ENCODE results near the gene MSMB. TPM values are rescaled to one million over a fixed set of nuclear protein-coding genes. Genes with fewer than 3 reads are reported as not detected.
"Not testable (repeated sequence)": the region's sequence is repeated elsewhere in the genome, so short reads cannot be mapped to it uniquely, and the experiment has no call there.

The MSMB gene
- total RNA-seq, 2 donors from 2014 or later: not detected

DNA sequence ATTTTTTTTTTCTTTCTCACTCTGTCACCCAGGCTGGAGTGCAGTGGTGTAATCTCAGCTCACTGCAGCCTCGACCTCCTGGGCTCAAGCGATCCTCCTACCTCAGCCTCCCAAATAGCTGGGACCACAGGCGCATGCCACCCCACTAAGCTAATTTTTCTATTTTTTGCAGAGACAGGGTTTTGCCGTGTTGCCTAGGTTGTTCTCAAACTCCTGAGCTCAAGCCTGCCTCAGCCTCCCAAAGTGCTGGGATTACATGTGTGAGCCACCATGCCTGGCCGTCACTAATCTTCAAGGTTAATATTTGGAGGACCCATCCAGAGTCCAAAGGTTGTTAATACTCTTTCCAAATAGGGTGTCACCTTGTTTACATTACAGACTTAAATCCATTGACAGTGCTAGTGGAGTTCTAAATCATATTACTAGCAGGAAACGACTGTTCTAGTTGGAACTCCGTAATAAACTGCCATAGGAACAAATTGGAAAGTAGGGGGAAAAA is 43.8 kb downstream of the MSMB start:
- peak overlapping the region; percentile 49 for H3K27ac Mint-ChIP-seq
- not testable (repeated sequence) for DNase-seq; H3K36me3 Mint-ChIP-seq (ENCODE audit: low read depth); H3K4me1 Mint-ChIP-seq; ATAC-seq; H3K9me3 ChIP-seq (ENCODE audit: control insufficient read depth, low read length, poor library complexity, severe bottlenecking); H3K27me3 Mint-ChIP-seq; H3K4me3 Mint-ChIP-seq

GRCh38 chr10:46001187-46001756 is 44.8 kb downstream of the MSMB start:
- Mint-ChIP-seq H3K36me3 (ENCODE audit: low read depth) (peaks cover 3% of the 10 kb centered on the region), H3K27ac (peak overlapping the region; percentile 49), H3K4me1 (peaks cover 7% of the 10 kb centered on the region), H3K4me3 (no peak overlapping the region), H3K27me3 (no peaks in the 10 kb centered on the region)
- DNase-seq (no peak), ATAC-seq (no peak)
- H3K9me3 ChIP-seq (ENCODE audit: control insufficient read depth, low read length, poor library complexity, severe bottlenecking): no peaks in the 10 kb centered on the region

GRCh38 chr10:46000538-46000937 is 45.5 kb downstream of the MSMB start:
- Mint-ChIP-seq H3K27ac (no peak overlapping the region), H3K27me3 (no peaks in the 10 kb centered on the region), H3K4me3 (no peak overlapping the region), H3K36me3 (ENCODE audit: low read depth) (peaks cover 3% of the 10 kb centered on the region), H3K4me1 (peaks cover 7% of the 10 kb centered on the region)
- DNase-seq (no peak), ATAC-seq (no peak)
- no peaks in the 10 kb centered on the region for H3K9me3 ChIP-seq (ENCODE audit: control insufficient read depth, low read length, poor library complexity, severe bottlenecking)

- not testable (repeated sequence) for H3K27me3 Mint-ChIP-seq; H3K36me3 Mint-ChIP-seq (ENCODE audit: low read depth); DNase-seq; H3K4me3 Mint-ChIP-seq; ATAC-seq; H3K9me3 ChIP-seq (ENCODE audit: control insufficient read depth, low read length, poor library complexity, severe bottlenecking); H3K27ac Mint-ChIP-seq; H3K4me1 Mint-ChIP-seq
Observed at GRCh38 chr10:45999955-46000354, 46.1 kb downstream of the MSMB start.

- ATAC-seq (no peak), DNase-seq (no peak)
- Mint-ChIP-seq H3K27me3 (no peaks in the 10 kb centered on the region), H3K4me3 (no peak overlapping the region), H3K27ac (no peak overlapping the region), H3K36me3 (ENCODE audit: low read depth) (peaks cover 6% of the 10 kb centered on the region), H3K4me1 (peaks cover 11% of the 10 kb centered on the region)
- H3K9me3 ChIP-seq (ENCODE audit: control insufficient read depth, low read length, poor library complexity, severe bottlenecking): no peaks in the 10 kb centered on the region
Observed at GRCh38 chr10:45997994-45998763, 47.9 kb downstream of the MSMB start.

DNA sequence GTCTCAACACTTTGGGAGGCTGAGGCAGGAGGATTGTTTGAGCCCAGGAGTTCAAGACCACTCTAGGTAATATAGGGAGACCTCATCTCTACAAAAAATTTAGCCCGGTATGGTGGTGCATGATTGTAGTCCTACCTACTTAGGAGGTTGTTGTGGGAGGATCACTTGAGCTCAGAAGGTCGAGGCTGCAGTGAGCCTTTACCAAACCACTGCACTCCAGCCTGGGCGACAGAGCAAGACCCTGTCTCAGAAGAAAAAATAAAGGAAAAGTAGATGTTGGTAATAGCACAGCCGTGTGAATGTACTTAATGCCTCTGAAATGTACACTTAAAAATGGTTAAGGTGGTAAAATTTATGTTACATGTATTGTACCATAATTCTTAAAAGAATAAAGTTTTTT is 48.5 kb downstream of the MSMB start:
- DNase-seq (no peak), ATAC-seq (no peak)
- Mint-ChIP-seq H3K27me3 (no peaks in the 10 kb centered on the region), H3K36me3 (ENCODE audit: low read depth) (peaks cover 8% of the 10 kb centered on the region), H3K27ac (peak overlapping the region; percentile 82), H3K4me1 (peaks cover 13% of the 10 kb centered on the region), H3K4me3 (no peak overlapping the region)
- H3K9me3 ChIP-seq (ENCODE audit: control insufficient read depth, low read length, poor library complexity, severe bottlenecking): no peaks in the 10 kb centered on the region

DNA sequence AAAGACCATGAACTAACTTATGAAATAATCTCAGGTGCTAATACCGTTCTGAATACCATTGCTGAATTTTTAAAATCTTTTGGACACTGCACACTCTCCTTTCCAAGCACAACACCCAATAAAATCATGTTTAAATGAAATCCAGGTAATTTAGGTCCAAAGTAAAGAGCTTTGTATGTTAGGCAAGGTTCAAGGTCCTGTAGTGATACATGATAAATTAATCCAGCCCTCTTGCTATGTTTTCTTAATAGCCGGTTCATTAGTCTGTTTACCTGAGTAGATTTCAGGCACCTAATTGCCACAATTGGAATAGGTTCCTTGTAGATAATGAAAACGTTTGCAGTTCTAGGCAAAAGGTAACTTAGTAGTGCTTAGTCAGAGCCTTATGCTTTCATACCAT is 60.5 kb downstream of the MSMB start:
- H3K9me3 ChIP-seq (ENCODE audit: control insufficient read depth, low read length, poor library complexity, severe bottlenecking); H3K27me3 Mint-ChIP-seq; ATAC-seq; H3K36me3 Mint-ChIP-seq (ENCODE audit: low read depth); H3K4me3 Mint-ChIP-seq; H3K27ac Mint-ChIP-seq; DNase-seq; H3K4me1 Mint-ChIP-seq: not testable (repeated sequence)

- H3K4me1 Mint-ChIP-seq; H3K27ac Mint-ChIP-seq; H3K36me3 Mint-ChIP-seq (ENCODE audit: low read depth); H3K9me3 ChIP-seq (ENCODE audit: control insufficient read depth, low read length, poor library complexity, severe bottlenecking); H3K27me3 Mint-ChIP-seq; H3K4me3 Mint-ChIP-seq; ATAC-seq; DNase-seq: not testable (repeated sequence)
Observed at GRCh38 chr10:45984473-45984872, 61.6 kb downstream of the MSMB start.

- not testable (repeated sequence) for H3K36me3 Mint-ChIP-seq (ENCODE audit: low read depth); H3K4me1 Mint-ChIP-seq; H3K4me3 Mint-ChIP-seq; H3K27me3 Mint-ChIP-seq; H3K9me3 ChIP-seq (ENCODE audit: control insufficient read depth, low read length, poor library complexity, severe bottlenecking)
- peak overlapping the region; percentile 41 for H3K27ac Mint-ChIP-seq
- DNase-seq (peak in 1 of 3 donors; percentile 13), ATAC-seq (peak; percentile 84)
Observed at GRCh38 chr10:45983538-45984186, 62.4 kb downstream of the MSMB start.

Other genes with a start within 250 kb of the MSMB start
- gene AGAP4, start 198.8 kb downstream of the MSMB start, total RNA-seq: 10 to 100 TPM; 20.9 to 21.5 TPM
- gene TIMM23, start 73.8 kb downstream of the MSMB start, total RNA-seq: 10 to 100 TPM; 23.8 to 33.0 TPM
- gene NCOA4, start 15.6 kb downstream of the MSMB start, total RNA-seq: 100 to 1,000 TPM in 1 of 2 donors, 10 to 100 TPM in 1; 51.5 to 107 TPM
- not detected for gene ANTXRL, start 240.7 kb upstream of the MSMB start, total RNA-seq

Data from T-helper 17 cell (primary cell).